HG03558 (cell line): ENCODE data around the gene MYH16.
"Not testable (repeated sequence)": the region's sequence is repeated elsewhere in the genome, so short reads cannot be mapped to it uniquely, and the experiment has no call there.

ENCODE experiments used
- ATAC-seq: cut with Tn5 transposase; IDR thresholded peaks from one replicate; pipeline ENCODE4 v1.9.1; 2021; ENCODE audit warnings: moderate number of reproducible peaks; ENCODE audit not compliant: unreplicated experiment; ENCODE audit errors: extremely low read depth

Gene MYH16

GRCh38 chr7:99257065-99257464, 15.6 kb upstream of the MYH16 start:
- no peak for ATAC-seq

- ATAC-seq: no peak
Observed at GRCh38 chr7:99257675-99258074, 15.0 kb upstream of the MYH16 start.

GRCh38 chr7:99258501-99258900, 14.1 kb upstream of the MYH16 start:
- no peak for ATAC-seq

GRCh38 chr7:99260395-99260794, 12.2 kb upstream of the MYH16 start:
- no peak for ATAC-seq

- ATAC-seq: no peak
Observed at GRCh38 chr7:99261646-99262045, 11.0 kb upstream of the MYH16 start.

- ATAC-seq: no peak
Observed at GRCh38 chr7:99265848-99266480, 6.7 kb upstream of the MYH16 start.

- no peak for ATAC-seq
Observed at GRCh38 chr7:99267481-99267840, 5.2 kb upstream of the MYH16 start.

GRCh38 chr7:99267841-99268576, 4.6 kb upstream of the MYH16 start:
- ATAC-seq: no peak

- ATAC-seq: no peak
Observed at GRCh38 chr7:99268577-99268908, 4.1 kb upstream of the MYH16 start.

GRCh38 chr7:99270702-99271101, 1.9 kb upstream of the MYH16 start:
- no peak for ATAC-seq

GRCh38 chr7:99273561-99273960, 922 bp downstream of the MYH16 start:
- ATAC-seq: not testable (repeated sequence)

- ATAC-seq: not testable (repeated sequence)
Observed at GRCh38 chr7:99274908-99275307, 2.3 kb downstream of the MYH16 start.

- ATAC-seq: no peak
Observed at GRCh38 chr7:99275496-99275895, 2.9 kb downstream of the MYH16 start.

- no peak for ATAC-seq
Observed at GRCh38 chr7:99278180-99278579, 5.5 kb downstream of the MYH16 start.

GRCh38 chr7:99284165-99284564, 11.5 kb downstream of the MYH16 start:
- not testable (repeated sequence) for ATAC-seq

- no peak for ATAC-seq
Observed at GRCh38 chr7:99287779-99288534, 15.3 kb downstream of the MYH16 start.

GRCh38 chr7:99289185-99289584, 16.5 kb downstream of the MYH16 start:
- ATAC-seq: no peak

GRCh38 chr7:99290148-99290547, 17.5 kb downstream of the MYH16 start:
- ATAC-seq: not testable (repeated sequence)

GRCh38 chr7:99290980-99291607, 18.5 kb downstream of the MYH16 start:
- ATAC-seq: no peak

- no peak for ATAC-seq
Observed at GRCh38 chr7:99292127-99292526, 19.5 kb downstream of the MYH16 start.

- ATAC-seq: no peak
Observed at GRCh38 chr7:99293167-99293566, 20.5 kb downstream of the MYH16 start.
